NB4 (cell line): ENCODE results near the gene DNAH1.

Experiments used
- MAX ChIP-seq: IDR thresholded peaks from 2 replicates; pipeline ENCODE4 v1.6.1; 2011; ENCODE audit warnings: low read depth, low read length
- MYC ChIP-seq: IDR thresholded peaks from 2 replicates; pipeline ENCODE4 v1.6.1; 2011; ENCODE audit warnings: low read depth, low read length
- POLR2A ChIP-seq: IDR thresholded peaks from 2 replicates; pipeline ENCODE4 v1.6.1; 2011; ENCODE audit warnings: mild to moderate bottlenecking; ENCODE audit not compliant: insufficient read length; ENCODE audit errors: extremely low read depth
- TF ChIP-seq, protein P1 (sequence below): IDR thresholded peaks from one replicate; pipeline ENCODE4 v1.5.1; 2012; ENCODE audit warnings: low read depth, low read length

DNA sequence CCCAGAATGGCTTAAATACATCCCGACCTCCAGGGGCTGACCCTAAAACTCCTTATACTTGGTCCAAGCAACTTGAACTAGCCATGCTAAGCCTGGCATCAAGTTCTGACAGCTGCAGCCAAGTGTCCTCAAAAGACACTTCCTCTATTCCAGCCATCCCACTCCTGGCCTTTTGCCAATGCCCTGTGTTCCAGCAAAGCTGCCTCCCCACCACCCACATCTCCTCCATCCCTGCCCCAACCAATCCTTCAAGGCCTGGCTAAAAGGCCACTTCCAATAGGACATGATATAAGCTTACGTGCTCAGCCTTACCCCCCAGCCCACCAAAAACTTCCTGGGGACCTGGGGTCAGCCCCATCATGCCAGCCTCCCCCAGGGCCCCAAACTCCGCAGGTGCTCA is 87.8 kb downstream of the DNAH1 start:
- TF ChIP-seq POLR2A (no peak), MAX (no peak), MYC (no peak)
- TF ChIP-seq, protein P1, sequence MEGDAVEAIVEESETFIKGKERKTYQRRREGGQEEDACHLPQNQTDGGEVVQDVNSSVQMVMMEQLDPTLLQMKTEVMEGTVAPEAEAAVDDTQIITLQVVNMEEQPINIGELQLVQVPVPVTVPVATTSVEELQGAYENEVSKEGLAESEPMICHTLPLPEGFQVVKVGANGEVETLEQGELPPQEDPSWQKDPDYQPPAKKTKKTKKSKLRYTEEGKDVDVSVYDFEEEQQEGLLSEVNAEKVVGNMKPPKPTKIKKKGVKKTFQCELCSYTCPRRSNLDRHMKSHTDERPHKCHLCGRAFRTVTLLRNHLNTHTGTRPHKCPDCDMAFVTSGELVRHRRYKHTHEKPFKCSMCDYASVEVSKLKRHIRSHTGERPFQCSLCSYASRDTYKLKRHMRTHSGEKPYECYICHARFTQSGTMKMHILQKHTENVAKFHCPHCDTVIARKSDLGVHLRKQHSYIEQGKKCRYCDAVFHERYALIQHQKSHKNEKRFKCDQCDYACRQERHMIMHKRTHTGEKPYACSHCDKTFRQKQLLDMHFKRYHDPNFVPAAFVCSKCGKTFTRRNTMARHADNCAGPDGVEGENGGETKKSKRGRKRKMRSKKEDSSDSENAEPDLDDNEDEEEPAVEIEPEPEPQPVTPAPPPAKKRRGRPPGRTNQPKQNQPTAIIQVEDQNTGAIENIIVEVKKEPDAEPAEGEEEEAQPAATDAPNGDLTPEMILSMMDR: no peak
